ENCODE data around the gene TRAF3IP1.

TRAF3IP1 gene

DNA sequence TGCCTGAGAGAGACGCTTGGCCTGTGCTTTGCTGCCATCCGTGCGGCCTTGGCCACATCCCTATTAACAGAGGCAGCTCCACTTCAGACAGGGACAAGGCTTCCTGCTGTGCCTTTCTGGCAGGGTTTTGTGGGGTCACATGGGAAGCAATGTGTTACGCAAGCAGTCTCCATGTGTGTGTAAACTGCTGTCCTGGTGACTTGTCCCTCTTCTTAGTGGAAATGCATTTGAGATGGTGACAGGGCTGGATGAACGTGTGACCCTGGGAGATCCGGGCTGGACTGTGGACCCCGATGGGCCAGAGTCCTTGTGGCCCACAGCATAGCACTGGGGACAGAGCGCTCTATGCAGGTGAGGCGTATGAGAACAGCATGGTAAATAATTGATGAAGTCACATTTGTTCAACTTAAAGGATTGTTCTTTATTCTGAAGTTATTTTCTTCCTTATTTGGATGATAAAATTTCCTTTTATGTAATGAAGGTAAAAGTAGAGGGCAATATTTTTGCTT, 129.6 kb downstream of the TRAF3IP1 start:
- peak; percentile 83 for DNase-seq (ENCODE audit: low spot score)

DNA sequence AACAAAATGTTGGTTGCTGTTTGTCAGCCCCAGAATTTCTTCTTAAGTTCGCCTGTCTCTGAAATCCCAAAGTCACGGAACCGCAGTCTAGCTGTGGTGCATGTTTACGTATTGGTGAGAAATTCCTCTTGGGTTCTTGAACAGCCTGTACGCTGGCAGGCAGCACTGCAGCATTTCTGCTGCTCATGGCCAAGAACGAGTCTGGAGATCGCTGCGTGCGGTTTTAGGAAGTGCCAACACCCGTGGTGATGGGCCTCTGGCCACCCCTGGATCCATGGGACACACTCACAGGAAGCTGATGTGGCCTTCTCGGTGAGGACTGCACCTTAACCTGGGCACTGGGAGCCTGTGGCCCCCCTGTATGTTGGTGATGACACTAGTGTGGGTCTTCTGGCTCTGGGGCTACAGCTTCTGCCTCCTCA, 130.1 kb downstream of the TRAF3IP1 start:
- DNase-seq (ENCODE audit: low spot score): no peak
